ENCODE results near the gene NSD1.

The NSD1 gene

GRCh38 chr5:177314376-177315342, 181.1 kb downstream of the NSD1 start:
- in situ Hi-C loops (cut with HindIII; ENCODE audit: low sequenced_read_pairs), result loop anchor here (25.0 kb wide), 1 partner anchor 202 kb away; no protein-coding TSS in a partner anchor

- in situ Hi-C loops (cut with HindIII; ENCODE audit: low sequenced_read_pairs), result loop anchor here (25.0 kb wide), 1 partner anchor 203 kb away; no protein-coding TSS in a partner anchor
Observed at GRCh38 chr5:177315411-177315810, 181.8 kb downstream of the NSD1 start.

GRCh38 chr5:177316005-177316404, 182.4 kb downstream of the NSD1 start:
- in situ Hi-C loops (cut with HindIII; ENCODE audit: low sequenced_read_pairs), result loop anchor here (25.0 kb wide), 1 partner anchor 204 kb away; no protein-coding TSS in a partner anchor

GRCh38 chr5:177317959-177318377, 184.4 kb downstream of the NSD1 start:
- in situ Hi-C loops (cut with HindIII; ENCODE audit: low sequenced_read_pairs), result loop anchor here (25.0 kb wide), 1 partner anchor 206 kb away; no protein-coding TSS in a partner anchor

GRCh38 chr5:177319913-177320588, 186.5 kb downstream of the NSD1 start:
- in situ Hi-C loops (cut with HindIII; ENCODE audit: low sequenced_read_pairs), result loop anchor here (25.0 kb wide), 1 partner anchor 208 kb away; no protein-coding TSS in a partner anchor

- in situ Hi-C loops (cut with HindIII; ENCODE audit: low sequenced_read_pairs), result loop anchor here (25.0 kb wide), 1 partner anchor 209 kb away; no protein-coding TSS in a partner anchor
Observed at GRCh38 chr5:177320879-177321278, 187.3 kb downstream of the NSD1 start.

- in situ Hi-C loops (cut with HindIII; ENCODE audit: low sequenced_read_pairs), result loop anchor here (5.0 kb wide), 1 partner anchor 36 kb away; no protein-coding TSS in a partner anchor
Observed at GRCh38 chr5:177325868-177326381, 192.4 kb downstream of the NSD1 start.

- in situ Hi-C loops (cut with HindIII; ENCODE audit: low sequenced_read_pairs), result loop anchor here (5.0 kb wide), 1 partner anchor 34 kb away; no protein-coding TSS in a partner anchor
Observed at GRCh38 chr5:177327539-177328522, 194.3 kb downstream of the NSD1 start.

GRCh38 chr5:177328545-177329231, 195.1 kb downstream of the NSD1 start:
- in situ Hi-C loops (cut with HindIII; ENCODE audit: low sequenced_read_pairs), result loop anchor here (5.0 kb wide), 1 partner anchor 34 kb away; no protein-coding TSS in a partner anchor

GRCh38 chr5:177329883-177330282, 196.3 kb downstream of the NSD1 start:
- in situ Hi-C loops (cut with HindIII; ENCODE audit: low sequenced_read_pairs), result loop anchor here (5.0 kb wide), 1 partner anchor 32 kb away; no protein-coding TSS in a partner anchor

GRCh38 chr5:177330991-177331842, 197.6 kb downstream of the NSD1 start:
- in situ Hi-C loops (cut with HindIII; ENCODE audit: low sequenced_read_pairs), result no loop called here

GRCh38 chr5:177332031-177332895, 198.7 kb downstream of the NSD1 start:
- in situ Hi-C loops (cut with HindIII; ENCODE audit: low sequenced_read_pairs), result no loop called here

GRCh38 chr5:177332896-177333260, 199.3 kb downstream of the NSD1 start:
- in situ Hi-C loops (cut with HindIII; ENCODE audit: low sequenced_read_pairs), result no loop called here

GRCh38 chr5:177333420-177334154, 200.0 kb downstream of the NSD1 start:
- in situ Hi-C loops (cut with HindIII; ENCODE audit: low sequenced_read_pairs), result no loop called here

GRCh38 chr5:177334155-177334551, 200.6 kb downstream of the NSD1 start:
- in situ Hi-C loops (cut with HindIII; ENCODE audit: low sequenced_read_pairs), result no loop called here

GRCh38 chr5:177334781-177335700, 201.5 kb downstream of the NSD1 start:
- in situ Hi-C loops (cut with HindIII; ENCODE audit: low sequenced_read_pairs), result no loop called here
